ENCODE data around the gene BEND7.

GRCh38 chr10:13414855-13415254, 114.0 kb downstream of the BEND7 start:
- no peak for TF ChIP-seq HMG20B (CRISPR knock-in tag; IDR thresholded peaks at IDR 0.05)
- TF ChIP-seq ADNP (tag; IDR thresholded peaks at IDR 0.05), result no peak
- TF ChIP-seq PURB (CRISPR knock-in tag; IDR thresholded peaks at IDR 0.05; ENCODE audit: low read depth), result no peak
- no peak for TF ChIP-seq POLR2AphosphoS5 (IDR thresholded peaks at IDR 0.05; ENCODE audit: control insufficient read depth, insufficient read depth, low read depth, low read length)
- no peak for TF ChIP-seq RBM22 (IDR thresholded peaks at IDR 0.05; ENCODE audit: low read depth, low read length, poor library complexity, severe bottlenecking)
- no peak for TF ChIP-seq XRCC5 (IDR thresholded peaks at IDR 0.05; ENCODE audit: low read depth, low read length)
- no peak for TF ChIP-seq KAT7 (CRISPR knock-in tag; IDR thresholded peaks at IDR 0.05; ENCODE audit: borderline replicate concordance)

Measured in K562 (cell line).